NK-92 treated with Interleukin-12 subunit alpha and Interleukin-12 subunit beta, amount 100 ng/mL, for 24 hours (cell line): ENCODE measurements around the gene THSD8.
"Not testable (repeated sequence)": the region's sequence is repeated elsewhere in the genome, so short reads cannot be mapped to it uniquely, and the experiment has no call there.

Source experiments
- DNase-seq: peaks from one replicate; lab custom pipeline; 2025; lab: John Stamatoyannopoulos, UW

The THSD8 gene

DNA sequence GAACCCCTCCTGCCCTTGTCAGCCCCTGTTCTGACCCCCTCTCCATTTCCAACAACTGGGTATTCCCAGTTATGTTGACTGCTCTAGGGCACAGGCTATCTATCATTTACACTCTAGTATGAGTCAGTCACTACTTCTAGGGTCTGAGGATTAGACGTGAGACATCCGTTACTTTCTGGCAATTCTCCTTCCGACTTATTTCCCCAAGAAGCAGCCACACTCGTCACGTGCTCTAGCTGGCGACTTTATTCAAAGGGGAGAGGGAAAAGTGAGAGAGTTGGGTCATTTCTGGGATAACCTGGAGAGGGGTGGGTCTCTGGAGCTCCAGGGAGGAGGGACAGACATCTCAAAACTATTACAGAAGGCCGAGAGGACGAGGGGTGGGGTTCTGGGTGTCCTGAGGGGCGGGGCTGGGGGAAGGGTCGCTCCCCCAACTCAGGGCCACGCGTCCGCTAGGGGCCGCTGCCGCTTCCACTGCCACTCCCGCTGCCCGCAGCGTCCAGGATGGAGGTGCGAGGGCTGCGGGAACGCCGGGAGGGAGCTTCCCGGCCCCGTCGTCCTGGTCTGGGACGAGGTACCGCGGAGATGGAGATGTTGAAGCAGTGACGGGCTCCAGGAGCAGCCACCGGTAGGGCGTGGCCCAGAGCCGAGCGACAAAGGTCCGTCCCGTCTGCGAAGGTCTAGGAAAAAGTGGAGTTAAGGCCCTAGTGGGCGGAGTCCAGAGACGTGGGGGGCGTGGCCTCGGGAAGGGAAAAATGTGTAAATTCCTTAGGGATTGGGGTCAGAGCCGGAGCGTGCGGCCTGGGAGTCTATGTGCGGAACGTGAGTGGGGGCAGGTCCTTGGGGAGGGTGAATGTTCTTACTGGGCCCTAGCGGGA is 23.6 kb downstream of the THSD8 start:
- no peak for DNase-seq

DNA sequence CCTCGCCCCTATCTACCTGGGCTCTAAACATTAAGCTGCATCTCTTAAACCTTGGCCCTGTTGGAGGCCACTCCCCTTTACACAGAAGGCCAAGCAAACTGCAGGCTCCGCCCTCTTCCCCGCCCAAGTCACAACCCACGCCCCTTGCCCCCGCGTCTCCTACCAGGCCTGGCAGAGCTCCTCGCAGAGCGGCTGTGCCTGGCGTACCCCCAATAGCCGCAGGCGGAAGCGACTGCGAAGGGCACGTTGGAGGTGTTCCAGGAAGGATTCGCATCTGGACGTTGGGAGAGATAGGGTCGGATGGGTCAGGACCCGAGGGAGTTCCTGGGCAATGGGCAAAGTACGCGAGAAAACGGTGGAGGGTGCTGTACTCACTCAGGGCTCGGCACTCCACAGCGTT is 26.6 kb downstream of the THSD8 start:
- DNase-seq: no peak

DNA sequence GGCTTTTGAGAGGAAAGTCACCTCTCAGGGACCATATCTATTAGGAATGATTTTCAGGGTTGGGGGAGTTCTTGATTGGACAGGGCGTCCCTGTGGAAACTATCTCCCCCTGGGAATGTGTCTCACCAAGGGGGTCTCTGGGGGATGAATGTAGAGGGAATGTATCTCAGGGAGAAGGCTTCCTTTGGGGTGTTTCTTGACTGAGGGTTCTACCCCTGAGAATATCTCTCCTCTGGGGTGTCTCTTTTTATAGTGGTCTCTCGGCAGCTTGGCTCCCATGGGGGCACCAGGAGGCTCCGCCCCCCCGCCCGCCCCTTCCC is 31.5 kb downstream of the THSD8 start:
- no peak for DNase-seq

DNA sequence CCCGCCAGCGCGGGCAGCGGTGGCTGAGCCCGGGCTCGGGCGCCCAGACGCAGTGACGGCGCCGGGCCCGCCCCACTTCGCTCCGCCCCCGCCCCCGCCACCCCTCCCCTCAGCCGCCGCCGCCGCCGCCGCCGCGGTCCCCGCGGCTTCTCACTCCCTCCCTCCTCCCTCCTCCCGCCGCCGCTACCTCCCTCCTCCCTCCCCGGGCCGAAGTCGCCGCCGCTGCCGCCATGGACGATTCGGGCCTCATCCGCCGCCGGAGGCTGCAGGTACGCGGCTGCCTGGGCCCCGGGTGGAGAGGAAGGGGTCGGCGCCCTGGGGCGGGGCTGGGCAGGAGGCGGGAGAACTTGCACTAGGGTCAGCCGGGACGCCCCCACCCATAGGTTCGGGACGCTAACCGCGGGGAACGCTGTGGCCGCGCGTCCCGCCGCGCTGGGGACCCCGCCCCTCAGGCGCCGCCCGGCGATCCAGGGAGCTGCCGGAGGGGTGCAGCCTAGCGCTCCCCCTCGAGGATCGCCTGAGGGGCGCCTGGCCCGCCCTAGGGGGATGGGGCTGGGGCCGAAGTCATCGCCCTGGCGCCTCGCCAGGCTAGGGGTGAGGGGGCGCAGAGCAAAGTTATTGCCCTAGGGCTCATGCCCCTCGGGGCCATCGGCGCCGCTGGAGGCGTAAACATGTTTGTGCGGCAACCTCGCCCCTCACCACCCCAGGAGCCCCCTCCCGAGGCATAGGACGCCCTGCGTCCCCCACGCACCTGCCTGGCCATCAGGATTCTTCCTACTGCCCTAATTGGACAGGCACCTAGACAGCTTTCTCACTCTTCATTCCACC is 32.1 kb downstream of the THSD8 start:
- DNase-seq: no peak

DNA sequence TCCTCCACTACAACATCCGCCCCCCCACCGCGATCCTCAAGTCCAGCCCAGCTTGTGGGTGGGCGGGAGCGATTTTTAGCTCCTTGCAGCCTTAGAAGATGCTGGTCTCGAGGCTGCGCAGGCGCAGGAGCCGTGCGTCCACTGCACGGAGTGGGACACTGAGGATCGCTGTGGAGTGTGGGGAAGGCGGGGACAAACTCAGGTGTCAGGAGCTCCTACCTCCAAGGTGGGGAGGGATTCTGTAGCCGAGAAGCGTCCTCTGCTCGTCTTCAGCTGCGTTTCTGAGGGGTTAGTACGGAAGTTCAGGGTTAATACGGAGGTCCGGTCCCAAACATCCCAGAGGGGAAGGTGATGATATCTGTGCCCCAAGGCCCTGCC is 32.7 kb downstream of the THSD8 start, which contains the start of gene RTBDN:
RTBDN (minus strand) TSS at position 14 of the 378 bp plus-strand sequence. CDS start 4,600 bp downstream, outside the sequence.
- DNase-seq: no peak

DNA sequence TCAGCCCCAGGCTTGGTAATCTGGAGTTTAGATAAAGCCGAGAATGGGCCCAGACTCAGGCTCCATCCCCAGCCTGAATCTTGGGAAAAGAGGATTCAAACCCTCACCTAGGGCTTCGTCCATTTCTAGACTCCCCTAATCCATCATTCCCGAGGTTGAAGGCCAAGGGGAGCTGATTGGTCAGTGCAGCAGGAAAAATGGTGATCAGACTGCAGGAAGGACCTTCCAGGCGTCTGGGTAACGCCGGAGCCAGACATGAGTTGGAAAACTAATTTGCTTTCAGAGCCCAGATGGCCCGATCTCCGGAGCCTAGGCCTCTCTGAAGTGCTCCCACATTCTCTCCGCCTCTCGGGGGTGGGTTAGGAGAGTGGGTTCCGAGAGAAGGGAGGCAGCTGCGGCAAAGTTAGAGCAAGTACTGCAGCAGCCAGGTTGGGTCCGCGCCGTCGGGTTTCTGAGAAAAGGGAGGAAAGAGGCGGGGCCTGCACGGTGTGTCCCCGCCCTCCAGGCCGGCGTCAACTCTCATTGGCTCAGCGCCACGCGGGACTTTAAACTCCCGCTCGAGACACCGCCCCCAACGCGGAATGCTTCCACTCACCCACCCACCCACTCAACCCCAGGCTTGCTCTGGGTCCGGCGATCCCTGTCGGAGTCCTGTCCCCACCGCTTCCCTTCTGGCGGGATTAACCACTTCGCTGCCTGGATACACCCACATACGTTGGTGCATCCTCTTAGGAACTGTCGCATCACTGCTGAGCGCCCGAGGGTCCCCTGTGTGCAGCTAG is 33.3 kb downstream of the THSD8 start:
- no peak for DNase-seq

DNA sequence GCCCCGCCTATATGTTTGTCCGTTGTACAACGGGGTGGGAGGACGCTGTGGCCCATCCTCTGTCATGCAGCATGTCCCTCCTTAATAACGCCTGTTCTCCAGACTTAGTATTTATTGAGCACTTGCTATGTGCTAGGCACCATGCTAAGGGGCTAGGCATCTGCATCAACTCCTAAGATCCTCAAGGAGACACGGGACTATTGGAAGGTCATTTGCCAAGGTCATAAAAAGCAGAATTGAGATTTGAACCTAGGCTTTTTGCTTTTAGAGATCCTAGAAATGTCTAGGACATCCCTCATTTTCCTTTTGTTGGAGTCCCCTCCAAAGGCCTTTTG is 34.6 kb downstream of the THSD8 start:
- no peak for DNase-seq

DNA sequence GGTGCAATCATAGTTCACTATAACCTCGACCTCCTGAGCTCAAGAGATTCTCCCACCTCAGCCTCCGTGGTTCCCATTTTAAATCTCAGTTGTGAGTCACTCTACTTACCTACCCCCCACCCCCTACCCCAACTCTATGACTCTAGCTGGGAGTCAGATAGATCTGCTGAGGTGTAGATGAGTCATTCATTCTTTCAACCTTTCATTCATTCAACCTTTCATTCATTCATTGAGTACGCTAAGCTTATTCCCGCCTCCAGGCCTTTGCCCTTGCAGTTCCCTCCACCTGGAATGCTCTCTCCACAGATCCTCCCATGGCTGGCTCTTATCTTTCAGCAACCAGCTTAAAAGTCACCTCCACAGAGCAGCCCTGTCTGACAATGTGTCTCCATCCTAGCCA is 35.4 kb downstream of the THSD8 start:
- no peak for DNase-seq

DNA sequence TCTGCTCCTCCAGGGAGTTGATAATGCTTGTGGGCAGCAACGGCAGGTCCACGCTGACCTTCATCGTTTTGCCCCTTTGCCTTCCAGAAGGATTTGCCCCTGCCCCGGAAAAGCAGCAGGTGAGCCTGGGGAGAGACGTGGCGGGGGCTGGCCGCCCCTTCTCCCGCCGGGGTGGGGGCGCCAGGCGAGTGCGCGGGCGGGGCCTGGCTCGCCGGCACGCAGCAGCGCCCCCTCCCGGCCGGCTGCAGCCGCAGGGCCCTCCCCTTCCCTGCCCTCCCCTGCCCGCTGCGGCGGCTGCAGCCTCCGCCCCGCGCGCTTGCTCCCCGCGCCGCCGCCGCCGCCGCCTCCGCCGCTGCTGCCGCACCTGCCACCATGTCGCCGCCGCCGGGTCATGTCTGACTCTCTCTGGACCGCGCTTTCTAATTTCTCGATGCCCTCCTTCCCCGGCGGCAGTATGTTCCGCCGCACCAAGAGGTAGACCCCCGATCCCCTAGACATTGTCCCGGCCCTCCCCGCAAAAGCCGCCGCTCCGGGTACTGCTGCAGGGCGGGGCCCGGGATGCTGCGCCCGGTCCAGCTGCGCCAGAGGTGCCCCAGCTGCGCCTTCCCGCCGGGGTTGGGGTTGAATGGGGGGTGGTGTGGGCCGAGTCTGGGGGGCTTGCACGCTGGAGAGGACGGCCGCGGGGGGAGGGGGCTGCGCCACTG is 36.5 kb downstream of the THSD8 start, which contains the start of gene MAST1:
MAST1 (plus strand) TSS at position 334 of the 704 bp plus-strand sequence; CDS start at position 392, 58 bp downstream.
- no peak for DNase-seq

DNA sequence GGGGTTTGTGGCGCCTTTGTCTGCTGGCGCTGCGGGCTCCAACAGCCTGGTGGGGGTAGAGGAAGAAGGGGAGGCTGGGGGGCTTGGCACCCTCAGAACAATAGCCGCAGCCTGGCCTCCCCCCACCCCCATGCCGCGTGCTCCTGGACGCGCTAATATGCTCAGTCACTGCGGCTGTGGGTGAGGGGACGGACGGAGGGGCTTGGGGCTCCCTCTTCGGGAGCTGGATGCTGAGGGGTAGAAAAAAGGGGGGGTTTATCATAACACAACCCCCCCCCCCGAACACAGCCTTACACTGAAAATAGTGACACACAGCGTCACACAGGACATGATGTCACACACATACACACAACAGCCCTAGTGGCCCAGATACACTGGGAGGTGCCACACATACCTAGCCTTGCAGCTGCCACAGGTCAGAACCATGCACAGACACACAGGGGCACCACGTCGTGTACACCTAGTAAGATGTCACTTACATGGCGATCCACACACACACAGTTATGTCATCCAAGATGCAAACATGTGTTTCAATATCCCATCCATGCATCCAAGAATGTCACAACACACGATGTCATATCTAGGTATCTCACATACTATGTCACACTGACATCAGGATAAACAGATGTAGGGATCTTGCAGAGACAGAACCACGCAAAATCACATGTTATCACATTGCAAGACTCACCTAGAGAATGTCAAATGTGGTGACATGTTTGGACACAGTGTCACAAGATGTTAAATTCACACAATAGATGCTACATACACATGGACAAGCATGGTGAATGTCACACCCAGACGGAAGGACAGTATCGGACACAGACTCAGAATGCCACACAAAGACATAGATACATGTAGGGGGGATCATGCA is 37.3 kb downstream of the THSD8 start:
- no peak for DNase-seq

DNA sequence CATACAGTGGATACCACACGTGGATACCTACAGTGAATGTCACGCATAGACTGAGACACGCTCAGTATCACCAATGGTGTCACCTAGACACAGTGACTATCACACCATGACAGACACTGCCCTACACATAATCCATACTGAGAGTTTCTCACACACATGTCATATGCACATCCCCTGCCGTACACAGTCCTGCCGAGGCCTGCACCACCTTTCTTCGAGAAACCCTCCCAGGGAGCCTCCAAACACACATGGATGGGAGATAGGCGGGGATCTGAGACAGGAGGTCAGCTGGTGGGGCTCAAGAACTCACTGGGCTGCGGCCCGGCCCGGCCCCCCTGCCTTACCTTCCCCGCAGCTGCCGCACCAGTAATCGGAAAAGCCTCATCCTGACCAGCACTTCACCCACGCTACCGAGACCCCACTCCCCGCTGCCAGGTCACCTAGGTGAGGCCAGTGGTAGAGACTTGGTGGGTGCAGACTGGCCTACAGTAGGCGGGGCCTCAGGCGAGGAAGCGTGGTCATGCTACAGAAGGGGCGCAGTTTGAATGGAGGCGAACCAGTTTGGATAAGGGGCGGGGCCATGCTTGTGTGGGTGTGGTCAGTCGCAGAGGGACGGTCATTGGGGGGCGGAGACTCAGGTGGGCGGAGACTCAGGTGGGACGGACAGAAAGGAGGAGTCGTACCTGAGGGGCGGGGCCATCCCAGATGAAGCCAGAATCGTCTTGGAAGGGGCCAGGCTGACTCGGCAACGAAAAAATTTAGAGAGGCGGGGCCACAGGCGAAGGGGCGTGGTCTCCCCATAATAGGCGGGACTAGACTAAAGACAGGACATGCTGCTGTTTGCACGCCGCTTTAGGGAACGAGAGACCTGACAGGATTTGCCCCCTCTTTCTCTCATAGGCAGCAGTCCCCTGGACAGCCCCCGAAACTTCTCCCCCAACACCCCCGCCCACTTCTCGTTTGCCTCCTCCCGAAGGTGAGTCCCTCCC is 38.5 kb downstream of the THSD8 start:
- no peak for DNase-seq

DNA sequence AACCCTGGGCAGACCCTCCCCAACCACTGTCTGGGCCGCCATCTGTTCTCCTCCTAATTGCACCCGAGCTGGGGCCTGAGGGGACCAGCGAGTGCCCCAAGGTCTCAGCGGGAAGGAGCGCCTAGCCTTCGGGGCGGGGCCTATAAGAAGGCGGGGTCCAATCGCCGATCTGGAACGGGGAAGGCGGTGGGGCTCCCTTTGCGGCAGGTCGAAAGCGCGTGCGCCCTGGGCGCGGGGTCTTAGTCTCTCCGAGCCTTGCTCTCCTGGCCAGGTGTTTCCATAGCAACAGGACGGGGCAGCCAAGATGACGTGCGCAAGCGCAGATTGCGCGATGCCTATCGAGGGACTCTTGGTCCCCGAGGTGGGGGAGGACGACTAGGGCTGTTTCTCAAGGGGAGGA is 39.2 kb downstream of the THSD8 start:
- no peak for DNase-seq

DNA sequence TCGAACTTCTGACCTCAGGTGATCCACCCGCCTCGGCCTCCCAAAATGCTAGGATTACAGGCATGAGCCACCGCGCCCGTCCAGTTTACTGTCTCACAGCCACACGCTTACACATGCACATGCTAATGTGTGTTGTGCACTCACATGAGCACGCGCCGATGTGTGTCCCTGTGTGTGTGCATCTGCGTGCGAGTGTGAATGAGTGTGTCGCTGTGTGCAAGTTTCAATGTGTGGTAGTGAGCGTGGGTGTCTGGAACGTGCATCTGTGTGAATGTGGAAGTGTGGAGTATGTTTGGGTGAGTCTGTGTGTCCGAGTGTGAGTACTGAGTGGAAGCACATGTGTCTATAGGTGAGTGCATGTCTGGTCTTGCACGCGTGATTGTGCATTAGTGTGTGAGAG is 40.6 kb downstream of the THSD8 start:
- DNase-seq: no peak

DNA sequence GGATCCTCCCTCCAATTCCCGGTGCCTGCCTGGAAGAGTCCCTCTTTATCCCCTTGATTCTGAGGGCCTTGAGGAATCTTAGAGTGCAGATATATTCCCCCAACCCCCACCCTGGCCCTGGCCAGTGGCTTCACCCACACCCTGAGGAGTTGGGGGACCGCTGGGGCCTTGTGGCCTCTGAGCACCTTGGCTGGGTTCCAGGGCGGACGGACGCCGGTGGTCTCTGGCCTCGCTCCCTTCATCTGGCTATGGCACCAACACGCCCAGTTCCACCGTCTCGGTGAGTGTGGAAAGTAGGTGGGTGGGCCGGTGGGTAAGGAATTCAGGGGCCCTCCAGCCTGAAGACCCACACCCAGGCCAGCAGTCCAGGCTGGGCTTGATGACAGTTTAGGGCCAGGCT is 41.5 kb downstream of the THSD8 start:
- no peak for DNase-seq

DNA sequence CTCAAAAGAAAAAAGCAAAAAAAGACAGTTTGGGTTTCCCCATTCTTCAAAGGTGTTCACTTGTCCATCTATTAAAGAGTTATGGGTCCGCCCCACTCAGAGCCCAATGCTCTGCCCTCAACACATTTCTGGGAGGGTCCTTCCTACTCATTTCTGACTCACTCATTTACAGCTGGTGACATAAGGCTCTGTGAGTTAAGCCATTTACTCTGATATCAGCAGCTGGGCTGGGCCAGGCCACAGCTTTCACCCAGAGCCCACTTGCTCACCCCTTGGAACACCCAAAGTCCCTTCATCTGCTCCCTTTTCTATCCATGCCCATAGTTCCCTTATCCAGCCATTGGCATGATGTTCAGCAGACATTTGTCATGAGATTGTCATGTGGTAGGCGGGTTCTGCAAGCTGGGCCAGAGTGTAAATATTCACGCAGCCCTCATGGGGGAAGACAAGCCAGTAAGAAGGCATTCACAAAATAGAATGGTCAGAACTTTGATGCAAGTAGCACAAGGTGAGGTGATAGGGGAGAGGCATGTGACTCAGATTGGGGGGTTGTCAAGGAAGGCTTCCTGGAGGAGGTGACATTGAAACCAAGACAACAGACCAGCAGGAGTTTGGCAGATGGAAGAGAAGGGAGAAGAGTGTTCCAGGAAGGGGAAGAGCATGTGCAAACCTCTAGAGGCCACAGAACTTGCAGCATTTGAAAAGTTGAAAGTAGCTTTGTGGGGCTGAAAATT is 42.3 kb downstream of the THSD8 start:
- no peak for DNase-seq

DNA sequence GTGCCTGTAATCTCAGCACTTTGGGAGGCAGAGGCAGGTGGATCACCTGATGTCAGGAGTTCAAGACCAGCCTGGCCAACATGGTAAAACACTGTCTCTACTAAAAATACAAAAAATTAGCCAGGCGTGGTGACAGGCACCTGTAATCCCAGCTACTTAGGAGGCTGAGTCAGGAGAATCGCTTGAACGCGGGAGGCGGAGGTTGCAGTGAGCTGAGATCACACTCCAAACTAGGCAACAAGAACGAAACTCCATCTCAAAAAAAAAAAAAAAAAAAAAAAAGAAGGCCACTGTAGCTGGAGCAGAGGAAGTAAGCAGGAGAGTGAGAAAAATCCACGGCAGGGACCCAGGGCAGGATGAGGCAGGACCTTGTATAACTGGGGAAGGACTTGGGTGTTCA is 44.7 kb downstream of the THSD8 start:
- DNase-seq: not testable (repeated sequence)

DNA sequence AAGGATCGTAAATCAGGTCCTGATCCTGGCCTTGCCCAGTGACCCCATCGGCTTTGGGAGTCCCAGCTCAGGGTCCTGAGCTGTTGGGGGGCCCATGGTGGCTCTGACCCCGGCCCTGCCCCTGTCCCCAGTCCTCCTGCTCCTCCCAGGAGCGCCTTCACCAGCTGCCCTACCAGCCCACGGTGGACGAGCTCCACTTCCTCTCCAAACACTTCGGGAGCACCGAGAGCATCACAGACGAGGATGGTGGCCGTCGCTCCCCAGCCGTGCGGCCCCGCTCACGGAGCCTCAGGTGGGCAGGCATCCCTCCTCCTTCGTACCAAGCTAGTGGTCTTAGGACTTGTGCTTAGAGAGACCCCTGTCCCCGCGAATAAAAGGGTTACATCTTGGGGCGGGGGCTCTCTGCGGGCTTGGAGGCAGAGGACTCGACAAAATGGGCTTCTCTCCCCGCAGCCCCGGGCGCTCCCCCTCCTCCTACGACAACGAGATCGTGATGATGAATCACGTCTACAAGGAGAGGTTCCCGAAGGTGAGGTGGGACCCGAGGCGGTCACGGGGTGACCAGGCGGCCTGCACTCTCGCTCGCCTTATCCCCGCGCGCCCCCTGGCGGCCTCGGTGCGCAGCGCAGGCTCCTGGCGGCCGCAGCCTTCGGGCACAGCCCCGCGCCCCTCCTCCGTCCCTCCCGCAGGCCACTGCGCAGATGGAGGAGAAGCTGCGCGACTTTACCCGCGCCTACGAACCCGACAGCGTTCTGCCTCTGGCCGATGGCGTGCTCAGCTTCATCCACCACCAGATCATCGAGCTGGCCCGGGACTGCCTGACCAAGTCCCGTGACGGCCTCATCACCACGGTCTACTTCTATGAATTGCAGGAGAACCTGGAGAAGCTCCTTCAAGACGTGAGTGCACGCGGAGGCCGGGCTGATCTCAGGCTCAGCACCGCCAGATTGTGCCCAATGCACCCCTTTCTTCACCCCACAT is 45.6 kb downstream of the THSD8 start:
- DNase-seq: peak; percentile 67
